Cortex of kidney (tissue), 1 donor: ENCODE measurements around the gene MYOT.

Experiments
- DNase-seq: peaks from one replicate; lab custom pipeline; 2025; lab: John Stamatoyannopoulos, UW

MYOT gene

DNA sequence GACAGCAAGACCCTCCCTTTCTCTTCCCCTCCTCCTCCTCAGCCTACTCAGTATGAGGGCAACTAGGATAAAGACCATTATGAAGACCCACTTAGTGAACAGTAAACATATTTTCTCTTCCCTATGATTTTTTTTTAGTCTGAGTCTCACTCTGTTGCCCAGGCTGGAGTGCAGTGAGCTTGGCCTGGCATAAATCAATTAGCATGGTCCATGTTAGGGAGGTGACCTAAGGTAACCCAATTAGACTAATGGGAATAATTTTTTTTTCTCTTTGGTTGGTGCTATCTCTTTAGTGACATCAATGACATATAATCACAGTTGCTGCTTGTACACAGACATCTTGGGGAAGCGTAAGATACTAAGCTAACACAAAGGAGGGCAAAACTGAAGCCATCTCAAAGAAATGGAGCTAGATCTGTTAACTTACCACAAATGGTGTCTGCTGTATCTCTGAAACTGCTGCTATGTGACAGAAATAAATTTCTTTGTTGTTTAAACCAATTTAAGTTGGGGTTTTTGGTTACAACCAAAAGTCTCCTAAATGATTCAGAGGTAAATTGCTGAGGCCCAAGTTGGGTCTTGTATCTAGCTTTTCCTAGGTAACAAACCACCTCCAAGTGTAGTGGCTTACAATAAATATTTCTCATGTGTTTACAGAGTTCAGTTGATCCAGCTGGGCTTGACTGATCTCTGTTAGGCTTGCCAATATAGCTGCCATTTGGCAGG lies 34.9 kb downstream of the MYOT start:
- no peak for DNase-seq

DNA sequence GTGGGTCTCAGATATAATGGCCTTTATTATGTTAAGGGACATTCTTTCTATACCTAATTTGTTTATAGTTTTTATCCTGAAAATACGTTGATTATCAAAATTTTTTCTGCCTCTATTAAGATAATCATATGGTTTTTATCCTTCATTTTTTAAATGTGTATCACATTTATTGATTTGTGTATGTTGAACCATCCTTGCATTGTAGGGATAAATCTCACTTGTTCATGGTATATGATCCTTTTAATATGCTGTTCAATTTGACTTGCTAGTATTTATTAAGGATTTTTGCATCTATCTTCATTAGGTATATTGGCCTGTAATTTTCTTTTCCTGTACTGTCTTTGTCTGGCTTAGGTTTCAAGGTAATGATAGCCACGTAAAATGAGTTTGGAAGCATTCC lies 47.1 kb downstream of the MYOT start:
- DNase-seq = no peak

DNA sequence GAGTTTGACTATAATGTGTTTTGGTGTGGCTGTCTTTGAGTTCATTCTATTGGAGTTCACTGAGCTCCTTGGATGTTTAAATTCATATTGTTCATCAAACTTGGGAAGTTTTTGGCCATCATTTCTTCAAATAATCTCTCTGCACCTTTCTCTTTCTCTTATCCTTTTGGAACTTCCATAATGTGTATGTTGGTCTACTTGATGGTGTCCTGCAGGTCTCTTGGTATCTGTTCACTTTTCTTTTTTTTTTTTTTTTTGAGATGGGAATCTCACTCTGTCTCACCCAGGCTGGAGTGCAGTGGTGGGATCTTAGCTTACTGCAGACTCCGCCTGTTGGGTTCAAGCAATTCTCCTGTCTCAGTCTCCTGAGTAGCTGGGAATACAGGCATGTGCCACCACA lies 49.3 kb downstream of the MYOT start:
- DNase-seq = no peak

DNA sequence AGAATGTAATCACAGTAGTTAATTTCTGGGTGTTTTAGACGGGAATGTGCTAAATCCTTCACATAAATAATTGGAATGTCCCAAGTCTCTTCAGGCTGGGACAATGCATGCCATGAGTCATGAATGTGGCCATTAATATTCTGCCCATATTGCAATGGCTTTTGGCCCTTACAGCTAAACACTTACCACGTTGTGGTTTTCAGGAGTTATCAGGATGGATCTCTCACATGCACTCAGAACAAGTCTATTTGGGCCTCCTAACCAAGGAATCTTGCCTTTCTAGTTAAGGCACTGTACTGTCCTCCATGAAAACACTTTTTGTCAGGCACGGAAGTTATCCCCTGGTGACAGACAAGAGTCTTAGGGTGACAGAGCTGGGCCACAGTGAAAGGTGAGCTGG lies 54.3 kb downstream of the MYOT start:
- no peak for DNase-seq

DNA sequence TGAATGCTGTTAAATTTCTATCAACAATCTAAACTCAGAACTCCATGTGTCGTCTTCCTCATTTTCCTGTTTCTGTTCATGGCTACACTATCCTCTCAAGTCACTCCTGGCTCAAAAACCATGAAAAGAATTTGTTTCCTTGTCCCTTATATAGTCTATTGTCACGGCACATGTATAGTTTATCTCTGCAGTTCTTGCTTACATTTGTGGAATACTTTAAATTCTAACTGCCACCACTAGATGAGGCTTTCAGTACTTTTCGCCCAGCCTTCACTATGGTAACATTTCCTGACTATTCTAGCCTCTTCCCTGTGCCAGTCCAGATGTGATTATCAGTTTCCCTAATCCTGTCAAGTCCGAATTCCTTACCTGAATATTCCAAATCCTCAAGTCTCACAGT lies 56.2 kb downstream of the MYOT start:
- no peak for DNase-seq

DNA sequence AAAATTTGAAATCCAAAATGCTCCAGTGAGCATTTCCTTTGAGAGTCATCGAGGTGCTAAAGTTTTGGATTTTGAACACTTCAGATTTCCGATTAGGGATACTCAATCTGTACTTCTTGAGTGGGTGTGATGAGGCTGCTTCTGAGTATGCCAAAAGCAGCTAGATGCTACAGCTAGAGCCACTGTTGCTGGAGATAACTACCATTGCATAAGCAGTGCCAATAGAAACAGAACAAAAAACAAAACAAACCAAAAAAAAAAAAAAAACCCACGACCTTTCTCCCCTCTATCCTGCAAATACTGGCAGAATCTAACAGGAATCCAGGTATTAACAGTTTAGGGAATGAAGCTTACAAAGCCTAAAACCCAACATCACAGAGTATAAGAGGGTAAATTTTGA lies 65.1 kb downstream of the MYOT start:
- DNase-seq = no peak

DNA sequence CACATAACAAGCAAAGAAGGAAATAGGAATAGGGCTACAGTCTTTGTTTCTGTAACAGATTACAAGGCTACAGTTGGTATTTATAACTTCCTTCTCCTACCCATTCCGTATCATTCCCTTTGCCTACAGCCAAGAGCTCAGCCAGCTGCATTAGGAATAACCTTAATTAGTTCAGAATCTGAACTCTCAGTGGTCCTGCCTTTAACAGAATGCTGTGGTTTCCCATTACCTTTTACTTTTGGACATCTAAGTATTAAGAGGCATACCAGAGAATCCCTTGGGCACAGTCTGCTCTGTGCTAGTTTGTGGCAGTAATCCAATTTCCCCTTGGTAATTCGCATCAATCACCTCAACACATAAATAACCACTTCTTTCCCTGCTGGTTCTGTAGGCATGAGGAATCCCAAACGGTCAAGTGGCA lies 65.8 kb downstream of the MYOT start:
- no peak for DNase-seq

DNA sequence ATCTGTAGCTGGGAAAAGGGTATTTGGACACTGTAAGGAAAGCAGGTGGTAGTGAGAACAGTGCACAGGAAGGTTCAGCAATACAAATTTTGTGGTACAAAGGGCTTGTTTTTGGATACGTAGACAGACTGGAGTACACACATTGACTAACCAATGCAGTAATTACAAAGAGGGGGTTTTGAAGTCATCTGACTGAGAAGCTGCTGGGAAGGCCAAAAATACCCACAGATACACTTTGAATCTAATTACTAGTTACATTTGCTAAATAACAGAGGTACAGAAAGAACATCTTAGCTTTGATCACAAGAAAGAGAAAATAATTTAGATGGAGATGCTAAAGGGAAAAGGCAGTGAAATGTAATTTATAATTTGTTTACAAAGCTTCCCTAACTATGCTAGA lies 67.5 kb downstream of the MYOT start:
- DNase-seq = no peak

DNA sequence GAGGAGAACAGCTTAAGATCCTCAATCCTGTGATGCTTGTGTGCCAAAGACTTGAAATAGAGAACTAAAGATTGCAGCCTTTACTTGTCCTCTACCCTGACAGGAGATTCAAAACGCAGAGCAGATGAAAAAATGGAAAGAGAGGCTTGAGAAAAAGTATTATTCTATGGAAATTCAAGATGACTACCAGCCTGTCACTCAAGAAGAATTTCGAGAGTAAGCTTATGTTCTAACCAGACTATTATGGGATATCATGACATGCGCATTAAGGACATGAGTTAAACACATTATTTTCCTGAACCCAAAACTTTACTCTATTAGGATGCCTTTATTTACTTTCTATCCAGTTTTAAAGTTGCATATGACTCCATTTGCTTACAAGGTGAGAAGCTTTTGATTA lies 68.0 kb downstream of the MYOT start:
- DNase-seq = no peak
